Calu3 (cell line): ENCODE data around the gene AAGAB. TPM values are rescaled to one million over a fixed set of nuclear protein-coding genes. Genes with fewer than 3 reads are reported as not detected.

Source experiments
- BruUV-seq: library from RNA; stranded (reverse); fragments of 400-500 nt; replicated peaks from 2 replicates; lab custom pipeline; 2021; lab: Mats Ljungman, UMichigan
- CTCF ChIA-PET: fragments of 300-600 bp; sonication (Branson Sonifier 250); formaldehyde crosslinking; loops from one replicate; lab custom pipeline; 2022; ENCODE audit warnings: antibody characterized with exemption; lab: Charles Lee
- DNase-seq: peaks from one replicate; pipeline ENCODE4 v3.0.0; 2022
- H3K27ac Mint-ChIP-seq: one replicate; pipeline ENCODE4 v1.8.0; 2022; ENCODE audit warnings: mixed read lengths; ENCODE audit not compliant: unreplicated experiment
- H3K27me3 Mint-ChIP-seq: one replicate; pipeline ENCODE4 v1.8.0; 2022; ENCODE audit warnings: mixed read lengths; ENCODE audit not compliant: unreplicated experiment
- H3K36me3 Mint-ChIP-seq: one replicate; pipeline ENCODE4 v1.8.0; 2022; ENCODE audit warnings: mild to moderate bottlenecking, moderate library complexity, mixed read lengths; ENCODE audit not compliant: insufficient read depth, unreplicated experiment
- H3K4me1 Mint-ChIP-seq: one replicate; pipeline ENCODE4 v1.8.0; 2022; ENCODE audit warnings: mild to moderate bottlenecking, low read depth, mixed read lengths; ENCODE audit not compliant: unreplicated experiment
- H3K4me3 Mint-ChIP-seq: one replicate; pipeline ENCODE4 v1.8.0; 2022; ENCODE audit warnings: mild to moderate bottlenecking, low read depth, moderate library complexity, mixed read lengths; ENCODE audit not compliant: unreplicated experiment
- H3K9me3 Mint-ChIP-seq: one replicate; pipeline ENCODE4 v1.8.0; 2022; ENCODE audit warnings: low read depth, mixed read lengths; ENCODE audit not compliant: unreplicated experiment
- intact Hi-C: fragments of 100-400 bp; cut with micrococcal nuclease; formaldehyde crosslinking; loops from one replicate; pipeline ENCODE4 v1.10.0; 2022; ENCODE audit not compliant: unreplicated experiment
- total RNA-seq: library from RNA; stranded (reverse); gene quantifications from 2 replicates; pipeline ENCODE4 v1.2.3, GENCODE V29; 2022
- TF ChIP-seq, protein P1 (sequence below): fragments of 200-600 bp; IDR thresholded peaks from one replicate; pipeline ENCODE4 v1.8.0; 2022; ENCODE audit warnings: antibody characterized with exemption; ENCODE audit not compliant: unreplicated experiment

The AAGAB gene
- total RNA-seq, 1 experiment from 2014 or later = 68.1 TPM

DNA sequence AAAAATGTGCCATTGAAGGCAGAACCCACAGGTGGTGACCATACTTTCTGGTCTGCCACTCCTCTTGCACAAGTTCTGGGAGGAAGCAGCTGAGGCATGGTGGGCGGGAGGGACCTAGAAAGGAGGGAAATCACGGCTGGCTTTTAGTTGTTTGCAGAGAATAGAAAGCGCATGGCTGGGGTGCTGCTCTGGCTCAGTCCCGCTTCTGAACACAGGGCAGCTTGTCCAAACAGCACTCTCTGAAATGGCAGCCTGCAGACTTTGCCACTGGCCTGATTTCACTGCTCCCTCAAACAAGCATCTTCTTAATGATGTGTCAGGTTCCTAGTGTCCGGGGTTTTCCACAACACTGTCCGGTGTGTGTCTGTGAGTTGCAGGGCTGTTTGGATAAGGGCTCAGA, 76.7 kb downstream of the AAGAB start:
- TF ChIP-seq, protein P1, sequence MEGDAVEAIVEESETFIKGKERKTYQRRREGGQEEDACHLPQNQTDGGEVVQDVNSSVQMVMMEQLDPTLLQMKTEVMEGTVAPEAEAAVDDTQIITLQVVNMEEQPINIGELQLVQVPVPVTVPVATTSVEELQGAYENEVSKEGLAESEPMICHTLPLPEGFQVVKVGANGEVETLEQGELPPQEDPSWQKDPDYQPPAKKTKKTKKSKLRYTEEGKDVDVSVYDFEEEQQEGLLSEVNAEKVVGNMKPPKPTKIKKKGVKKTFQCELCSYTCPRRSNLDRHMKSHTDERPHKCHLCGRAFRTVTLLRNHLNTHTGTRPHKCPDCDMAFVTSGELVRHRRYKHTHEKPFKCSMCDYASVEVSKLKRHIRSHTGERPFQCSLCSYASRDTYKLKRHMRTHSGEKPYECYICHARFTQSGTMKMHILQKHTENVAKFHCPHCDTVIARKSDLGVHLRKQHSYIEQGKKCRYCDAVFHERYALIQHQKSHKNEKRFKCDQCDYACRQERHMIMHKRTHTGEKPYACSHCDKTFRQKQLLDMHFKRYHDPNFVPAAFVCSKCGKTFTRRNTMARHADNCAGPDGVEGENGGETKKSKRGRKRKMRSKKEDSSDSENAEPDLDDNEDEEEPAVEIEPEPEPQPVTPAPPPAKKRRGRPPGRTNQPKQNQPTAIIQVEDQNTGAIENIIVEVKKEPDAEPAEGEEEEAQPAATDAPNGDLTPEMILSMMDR = no peak
- Mint-ChIP-seq H3K27me3 (no peaks in the 10 kb centered on the region), H3K36me3 (peaks cover 86% of the 10 kb centered on the region), H3K4me1 (peaks cover 66% of the 10 kb centered on the region), H3K27ac (no peak overlapping the region), H3K4me3 (no peak overlapping the region), H3K9me3 (no peaks in the 10 kb centered on the region)
- DNase-seq = no peak
- CTCF ChIA-PET = interaction anchor here (1.8 kb wide), 1 partner anchor 71 kb away, joined by 6 read pairs; no protein-coding TSS in a partner anchor
- no TSS peak for BruUV-seq
- intact Hi-C loops = loop anchor here (10.0 kb wide), 1 partner anchor 233 kb away; no protein-coding TSS in a partner anchor

DNA sequence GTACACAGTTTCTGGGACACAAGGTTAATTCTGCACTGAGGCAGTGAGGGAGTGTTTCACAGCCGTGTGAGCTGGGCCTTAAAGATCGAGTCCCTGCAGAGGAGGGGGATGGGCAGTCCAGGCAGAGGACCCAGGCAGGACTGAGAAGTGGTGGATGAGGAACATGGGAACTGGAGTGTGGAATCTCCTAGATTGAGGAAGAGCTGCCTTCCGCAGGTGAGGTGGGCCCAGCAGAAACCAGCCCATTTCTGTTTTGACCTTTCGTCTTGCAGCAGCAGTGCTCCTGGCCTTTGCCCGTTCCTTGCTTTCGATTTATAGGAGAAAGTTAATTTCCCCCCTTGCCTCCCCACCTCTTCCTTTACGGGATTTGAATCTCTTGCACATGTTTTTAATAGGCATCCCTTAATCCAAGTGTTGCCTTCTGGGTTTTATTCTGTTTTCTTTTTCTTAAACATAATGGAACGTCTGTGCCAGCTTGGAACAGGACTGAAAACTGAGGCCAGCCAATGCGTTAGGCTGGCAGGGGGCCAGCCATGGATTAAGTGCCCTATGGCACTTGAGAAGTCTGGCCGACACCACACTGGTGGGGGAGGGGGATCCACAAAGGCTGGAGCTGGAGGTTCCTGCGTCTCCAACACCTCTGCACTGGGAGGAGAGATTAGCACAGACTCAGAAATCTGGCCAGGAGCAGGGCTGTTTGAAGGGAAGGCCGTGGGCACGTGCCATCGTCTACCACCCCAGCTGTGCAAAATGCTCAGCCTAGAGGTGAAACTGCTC, 78.1 kb downstream of the AAGAB start:
- Mint-ChIP-seq H3K27ac (peak overlapping the region; percentile 58), H3K4me3 (no peak overlapping the region), H3K27me3 (no peaks in the 10 kb centered on the region), H3K4me1 (peaks cover 71% of the 10 kb centered on the region), H3K36me3 (peaks cover 86% of the 10 kb centered on the region), H3K9me3 (no peaks in the 10 kb centered on the region)
- TF ChIP-seq, protein P1 = no peak
- intact Hi-C loops = loop anchor here (10.0 kb wide), 1 partner anchor 232 kb away; no protein-coding TSS in a partner anchor
- BruUV-seq = no TSS peak
- CTCF ChIA-PET = interaction anchor here (0.6 kb wide), 1 partner anchor 244 kb away, joined by 6 read pairs; no protein-coding TSS in a partner anchor
- no peak for DNase-seq

DNA sequence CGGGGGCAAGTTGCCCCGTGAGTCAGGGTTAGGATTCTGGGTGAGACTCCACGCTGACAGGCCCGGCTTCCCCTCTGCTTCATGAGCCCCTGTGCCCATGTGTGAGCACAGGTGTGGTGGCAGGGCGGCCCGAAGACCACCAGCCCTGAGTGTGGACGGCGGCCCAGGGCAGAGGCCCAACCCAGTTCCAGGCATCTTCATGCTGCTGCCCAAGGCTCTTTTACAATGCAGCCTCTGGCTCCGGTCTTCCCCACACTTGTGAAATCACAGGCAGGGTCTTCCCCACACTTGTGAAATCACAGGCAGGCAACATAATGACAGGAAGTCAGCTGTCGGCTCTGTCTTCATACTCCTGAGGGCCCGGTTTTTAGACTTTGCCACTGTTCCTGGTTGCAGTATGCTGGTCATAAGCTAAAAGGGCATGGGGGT, 78.8 kb downstream of the AAGAB start:
- CTCF ChIA-PET = interaction anchor here (0.6 to 1.1 kb wide), 3 partner anchors 10 to 617 kb away, joined by 3 to 11 read pairs (median 3); no protein-coding TSS in a partner anchor
- H3K27ac Mint-ChIP-seq = peak overlapping the region; percentile 58
- H3K36me3 Mint-ChIP-seq = peaks cover 89% of the 10 kb centered on the region
- BruUV-seq = no TSS peak
- H3K27me3 Mint-ChIP-seq = no peaks in the 10 kb centered on the region
- intact Hi-C loops = loop anchor here (10.0 kb wide), 1 partner anchor 231 kb away; no protein-coding TSS in a partner anchor
- DNase-seq = no peak
- H3K9me3 Mint-ChIP-seq = no peaks in the 10 kb centered on the region
- TF ChIP-seq, protein P1 = no peak
- peaks cover 71% of the 10 kb centered on the region for H3K4me1 Mint-ChIP-seq
- peak overlapping the region; percentile 22 for H3K4me3 Mint-ChIP-seq

DNA sequence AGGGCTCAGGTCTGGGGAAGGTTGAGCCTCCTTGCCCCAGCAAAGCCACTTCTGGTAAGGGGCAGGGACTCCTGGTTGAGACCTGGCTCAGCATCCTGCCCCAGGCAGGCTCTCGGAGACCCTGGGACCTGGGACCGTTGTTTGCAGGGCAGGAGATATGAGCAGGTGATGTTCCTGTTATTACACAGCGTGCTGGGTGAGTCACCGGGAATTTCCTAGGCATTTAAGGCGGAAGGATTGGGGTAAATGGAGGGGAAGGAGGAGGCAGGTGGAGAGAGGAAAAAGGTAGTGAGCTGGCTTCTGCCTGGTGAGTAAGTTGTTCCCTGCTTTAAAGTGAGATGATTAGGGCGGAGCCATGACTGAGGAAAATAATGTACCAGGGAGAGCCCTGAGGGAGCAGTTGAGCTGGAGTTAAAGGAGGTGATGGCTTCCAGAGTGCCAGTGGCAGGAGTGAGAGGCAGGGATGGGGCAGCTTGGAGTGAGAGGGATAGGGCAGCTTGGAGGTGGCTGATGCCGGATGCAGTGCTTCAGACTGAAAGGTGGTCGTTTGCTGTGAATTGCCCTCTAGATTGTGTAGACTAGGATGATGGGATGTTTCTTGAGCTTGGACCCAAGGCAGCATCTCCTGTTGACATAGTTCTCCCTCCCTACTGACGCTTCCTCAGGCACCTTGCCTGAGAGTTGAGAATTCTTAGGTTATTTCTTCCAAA, 79.4 kb downstream of the AAGAB start:
- peak overlapping the region; percentile 80 for H3K27ac Mint-ChIP-seq
- peak overlapping the region; percentile 22 for H3K4me3 Mint-ChIP-seq
- CTCF ChIA-PET = interaction anchor here (0.6 to 1.1 kb wide), 3 partner anchors 11 to 616 kb away, joined by 3 to 11 read pairs (median 3); no protein-coding TSS in a partner anchor
- H3K9me3 Mint-ChIP-seq = no peaks in the 10 kb centered on the region
- H3K36me3 Mint-ChIP-seq = peaks cover 89% of the 10 kb centered on the region
- H3K4me1 Mint-ChIP-seq = peaks cover 70% of the 10 kb centered on the region
- peak; percentile 72 for DNase-seq
- no peaks in the 10 kb centered on the region for H3K27me3 Mint-ChIP-seq
- BruUV-seq = no TSS peak
- intact Hi-C loops = loop anchor here (10.0 kb wide), 1 partner anchor 230 kb away; no protein-coding TSS in a partner anchor
- TF ChIP-seq, protein P1 = no peak
